ENCODE data around the gene WDR37.
"Not testable (repeated sequence)": the region's sequence is repeated elsewhere in the genome, so short reads cannot be mapped to it uniquely, and the experiment has no call there.

The WDR37 gene

GRCh38 chr10:1044146-1044545, 12.0 kb upstream of the WDR37 start:
- no peak for DNase-seq

- no peak for DNase-seq
Observed at GRCh38 chr10:1044964-1045363, 11.2 kb upstream of the WDR37 start.

DNA sequence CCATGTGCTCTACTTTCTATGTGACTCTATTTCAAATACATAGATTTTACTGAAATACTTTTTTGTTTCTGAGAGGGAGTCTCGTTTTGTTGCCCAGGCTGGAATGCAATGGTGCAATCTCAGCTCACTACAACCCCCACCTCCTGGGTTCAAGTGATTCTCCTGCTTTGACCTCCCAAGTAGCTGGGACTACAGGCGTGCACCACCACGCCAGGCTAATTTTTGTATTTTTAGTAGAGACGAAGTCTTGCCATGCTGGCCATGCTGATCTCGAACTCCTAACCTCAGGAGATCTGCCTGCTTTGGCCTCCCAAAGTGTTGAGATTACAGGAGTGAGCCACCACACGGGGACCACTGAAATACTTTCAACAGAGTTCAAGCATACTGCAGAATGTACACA, 10.8 kb upstream of the WDR37 start:
- no peak for DNase-seq

- no peak for DNase-seq
Observed at GRCh38 chr10:1047937-1048336, 8.2 kb upstream of the WDR37 start.

DNA sequence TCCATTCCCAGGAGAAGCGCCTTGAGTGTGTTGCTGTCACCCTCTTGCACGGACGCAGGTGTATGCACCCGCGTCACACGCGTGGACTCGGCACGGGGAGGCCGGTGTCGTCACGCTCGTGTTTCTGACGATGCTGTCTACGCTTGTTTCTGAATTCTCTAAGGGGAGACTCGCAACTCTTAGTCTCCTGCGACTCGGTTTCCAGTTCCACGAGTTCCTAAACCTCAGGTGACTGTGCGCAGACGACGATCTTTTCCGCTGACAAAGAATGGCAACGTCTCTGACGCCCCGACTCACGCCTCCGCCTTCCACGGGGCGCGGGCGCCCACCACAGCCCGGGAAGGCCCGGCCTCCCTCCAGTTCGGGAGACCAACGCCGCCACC, 7.8 kb upstream of the WDR37 start:
- DNase-seq: no peak

DNA sequence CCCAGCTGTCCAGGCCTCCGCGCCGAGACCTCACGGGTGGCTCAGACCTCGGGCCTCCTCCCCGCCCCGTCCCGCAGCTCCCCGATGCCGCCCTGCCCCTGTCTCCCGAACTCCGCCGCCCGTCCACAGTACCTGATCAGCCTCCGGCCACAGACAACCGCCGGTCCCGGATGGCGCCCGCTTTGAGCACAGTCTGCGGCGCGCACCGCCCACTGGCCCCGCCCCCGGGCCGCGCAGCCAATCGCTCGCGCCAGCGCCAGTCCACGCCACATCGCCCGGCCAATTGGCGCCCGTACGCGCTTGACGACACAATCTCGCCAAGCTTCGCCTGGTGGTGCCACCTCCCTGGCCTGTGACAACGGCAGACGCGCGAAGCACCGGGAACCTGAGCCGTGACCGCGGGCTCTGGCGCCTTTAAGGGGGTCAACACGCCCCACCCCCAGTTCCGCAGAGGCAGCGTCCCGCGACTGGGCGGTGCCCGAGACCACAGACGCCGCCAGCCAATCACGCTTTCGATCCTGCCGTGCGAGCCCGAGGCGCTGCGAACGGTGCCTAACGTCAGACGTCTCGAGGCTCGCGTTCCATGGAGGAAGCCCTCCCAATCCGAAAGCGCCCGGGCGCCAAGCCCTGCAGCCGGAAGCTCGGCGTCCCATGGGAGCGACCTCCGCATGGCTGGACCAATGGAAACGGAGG, 7.3 kb upstream of the WDR37 start, which contains the start of gene IDI1:
TSS of gene IDI1 (minus strand) at position 388 of the 693 bp plus-strand sequence. CDS start at position 272, 116 bp downstream.
- DNase-seq: peak; percentile 97 to 98

DNA sequence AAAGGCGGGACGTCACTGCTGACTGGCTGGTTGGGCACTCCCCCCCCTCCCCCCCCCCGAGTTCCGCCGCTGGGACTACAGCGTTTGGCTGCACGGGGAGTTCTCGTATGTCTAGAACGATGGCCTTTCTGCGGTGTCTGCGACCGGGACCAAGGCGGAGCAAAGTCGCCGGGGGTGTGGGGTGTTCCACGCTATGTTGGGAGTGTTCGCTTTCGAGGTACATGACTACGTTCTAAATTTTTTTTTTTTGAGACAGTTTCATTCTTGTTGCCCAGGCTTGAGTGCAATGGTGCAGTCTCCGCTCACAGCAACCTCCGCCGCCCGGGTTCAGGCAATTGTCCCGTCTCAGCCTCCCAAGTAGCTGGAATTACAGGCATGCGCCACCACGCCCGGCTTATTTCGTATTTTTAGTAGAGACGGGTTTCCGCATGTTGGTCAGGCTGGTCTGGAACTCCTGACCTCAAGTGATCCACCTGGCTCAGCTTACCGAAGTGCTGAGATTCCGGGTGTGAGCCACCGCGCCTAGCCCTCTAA, 6.7 kb upstream of the WDR37 start:
- DNase-seq: no peak

DNA sequence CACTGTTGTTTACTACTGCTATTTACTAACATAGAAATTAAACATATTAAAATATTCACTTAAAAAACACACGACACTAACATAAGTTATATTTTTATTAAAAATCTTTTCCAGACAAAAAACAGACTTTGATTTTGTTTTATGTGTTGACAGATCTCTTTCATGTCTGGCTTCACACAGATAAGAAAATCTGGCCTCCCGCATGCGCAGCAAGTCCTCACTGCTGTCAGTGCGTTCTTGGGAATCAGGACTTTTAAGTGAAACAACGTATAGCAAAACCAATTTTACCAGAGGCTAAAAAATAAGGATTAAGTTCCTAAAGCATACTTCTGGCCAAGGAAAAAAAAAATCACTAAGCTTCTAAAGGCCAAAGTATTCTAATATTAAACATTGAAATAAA, 6.0 kb upstream of the WDR37 start:
- DNase-seq: no peak

DNA sequence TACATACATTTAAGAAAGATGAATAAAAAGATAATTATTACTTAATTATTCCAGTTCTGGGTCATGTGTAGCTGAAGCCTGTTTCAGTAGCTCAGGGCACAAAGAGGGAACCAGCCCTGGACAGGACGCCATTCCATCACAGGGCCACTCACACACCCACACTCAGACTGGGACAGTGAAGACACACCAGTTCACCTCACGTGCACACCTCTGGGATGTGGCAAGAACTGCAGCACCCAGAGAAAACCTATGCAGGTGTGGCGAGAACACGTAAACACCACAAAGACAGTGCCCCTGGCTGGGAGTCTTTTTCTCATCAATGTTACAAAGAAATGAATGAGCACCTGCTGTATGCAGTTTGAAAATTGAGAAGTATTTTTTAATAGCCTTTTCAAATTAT, 5.6 kb upstream of the WDR37 start:
- no peak for DNase-seq

DNA sequence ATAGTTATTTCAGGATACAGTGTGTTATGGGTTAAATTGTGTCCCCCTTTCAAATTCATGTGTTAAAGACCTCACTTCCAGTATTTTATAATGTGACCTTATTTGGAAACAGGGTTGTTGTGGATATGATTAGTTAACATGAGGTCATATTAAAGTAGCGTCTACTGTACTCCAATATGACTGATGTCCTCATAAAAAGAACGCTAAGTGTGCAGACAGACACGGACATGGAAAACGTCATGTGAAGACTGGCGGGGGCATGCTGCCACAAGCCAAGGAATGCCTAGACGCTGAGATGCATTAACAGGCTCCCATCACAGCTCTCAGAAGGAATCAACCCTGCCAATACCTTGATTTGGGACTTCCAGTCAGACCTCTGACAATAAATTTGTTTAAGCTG, 1.5 kb upstream of the WDR37 start:
- DNase-seq: no peak

GRCh38 chr10:1057106-1057657, 997 bp downstream of the WDR37 start:
- DNase-seq: peak; percentile 51 to 75

- no peak for DNase-seq
Observed at GRCh38 chr10:1058017-1058416, 1.8 kb downstream of the WDR37 start.

DNA sequence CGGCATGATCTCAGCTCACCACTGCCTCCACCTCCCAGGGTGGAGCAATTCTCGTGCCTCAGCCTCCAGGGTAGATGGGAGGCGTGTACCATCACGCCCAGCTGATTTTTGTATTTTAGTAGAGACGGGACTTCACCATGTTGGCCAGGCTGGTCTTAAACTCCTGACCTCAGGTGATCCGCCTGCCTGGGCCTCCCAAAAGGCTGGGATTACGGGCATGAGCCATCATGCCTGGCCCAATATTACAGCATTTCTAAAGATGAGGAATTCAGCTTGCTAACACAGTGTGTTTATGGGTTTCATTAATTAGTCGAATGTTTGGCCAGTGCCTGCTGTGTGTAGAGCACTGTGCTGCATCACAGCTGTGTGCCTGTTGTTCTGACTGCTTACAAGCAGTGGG, 3.7 kb downstream of the WDR37 start:
- DNase-seq: no peak

DNA sequence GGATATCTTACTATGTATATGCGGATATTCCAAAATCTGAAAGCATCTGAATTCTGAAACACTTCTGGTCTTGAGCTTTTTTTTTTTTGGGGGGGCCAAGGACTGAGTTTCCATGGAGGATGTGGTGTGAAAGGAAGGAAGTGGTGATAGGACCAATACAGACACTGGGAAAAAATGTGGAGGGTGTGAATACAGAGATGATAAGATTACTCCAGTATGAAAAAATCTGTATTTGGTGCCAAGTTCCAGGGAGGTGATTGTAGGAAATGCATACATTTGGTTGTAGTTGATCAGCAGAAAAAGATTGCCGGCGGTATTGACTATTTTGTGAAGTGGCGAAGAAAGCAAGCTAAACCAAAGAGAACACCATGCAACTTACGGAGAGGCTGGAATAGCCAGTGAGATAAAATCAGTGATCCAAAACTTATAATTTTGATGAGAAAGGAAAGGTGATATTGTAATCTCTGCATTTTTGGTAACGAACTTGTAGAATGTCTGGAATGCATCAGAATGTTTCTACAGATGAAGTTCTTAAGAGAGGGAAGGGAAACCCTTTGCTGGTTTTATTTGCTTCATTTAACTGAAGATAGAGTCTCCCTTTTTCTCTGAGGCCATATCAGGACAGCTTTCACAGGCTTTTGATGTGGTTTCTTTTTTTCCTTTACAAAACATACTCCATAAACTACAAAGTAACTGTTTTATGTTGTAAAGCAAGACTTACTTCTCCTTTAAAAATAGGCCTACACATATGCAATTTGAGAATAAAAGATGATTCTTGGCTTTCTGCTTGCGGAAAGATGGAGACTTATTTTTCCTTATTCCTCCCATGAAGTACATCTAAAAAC, 6.0 kb downstream of the WDR37 start:
- DNase-seq: no peak

GRCh38 chr10:1063232-1063865, 7.2 kb downstream of the WDR37 start:
- DNase-seq: no peak

GRCh38 chr10:1064964-1065247, 8.7 kb downstream of the WDR37 start:
- no peak for DNase-seq

- not testable (repeated sequence) for DNase-seq
Observed at GRCh38 chr10:1066734-1067133, 10.5 kb downstream of the WDR37 start.

DNA sequence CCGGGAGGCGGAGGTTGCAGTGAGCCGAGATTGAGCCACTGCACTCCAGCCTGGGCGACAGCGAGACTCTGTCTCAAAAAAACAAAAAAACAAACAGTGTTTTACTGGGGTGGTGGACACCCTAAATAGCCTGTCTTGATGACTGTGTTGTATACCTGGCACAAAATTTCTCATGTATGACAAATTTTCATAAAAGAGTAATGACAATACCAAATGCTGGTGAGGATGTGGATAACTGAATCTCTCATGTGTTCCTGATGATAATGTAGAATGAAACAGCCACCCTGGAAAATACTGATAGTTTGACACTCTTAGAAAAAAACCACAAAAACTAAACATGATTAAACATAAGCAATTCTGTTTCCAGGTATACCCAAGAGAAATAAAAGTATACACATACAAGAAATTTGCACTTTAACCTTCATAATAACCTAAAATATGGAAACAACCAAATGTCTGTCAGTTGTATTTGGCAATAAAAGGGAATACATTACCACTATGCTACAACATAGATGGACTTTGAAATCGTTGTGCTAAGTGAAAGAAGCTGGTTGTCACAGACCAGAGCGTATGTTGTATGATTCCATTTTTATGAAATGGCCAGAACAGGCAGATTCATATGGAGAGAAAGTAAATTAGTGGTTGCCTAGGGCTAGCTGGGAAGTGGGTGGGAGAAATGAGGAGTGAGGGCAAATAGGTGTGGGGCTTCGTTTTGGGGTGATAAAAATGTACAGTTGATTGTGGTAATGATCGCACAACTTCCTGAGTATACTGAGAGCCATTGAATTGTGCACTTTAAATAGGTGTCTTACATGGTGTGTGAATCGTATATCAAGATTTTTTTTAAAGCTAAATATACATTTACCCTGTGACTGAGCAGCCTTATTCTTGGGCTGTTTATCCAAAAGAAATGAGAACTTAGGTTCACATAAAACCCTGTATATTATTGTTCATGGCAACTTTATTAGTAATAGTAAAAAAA, 12.5 kb downstream of the WDR37 start:
- no peak for DNase-seq

DNA sequence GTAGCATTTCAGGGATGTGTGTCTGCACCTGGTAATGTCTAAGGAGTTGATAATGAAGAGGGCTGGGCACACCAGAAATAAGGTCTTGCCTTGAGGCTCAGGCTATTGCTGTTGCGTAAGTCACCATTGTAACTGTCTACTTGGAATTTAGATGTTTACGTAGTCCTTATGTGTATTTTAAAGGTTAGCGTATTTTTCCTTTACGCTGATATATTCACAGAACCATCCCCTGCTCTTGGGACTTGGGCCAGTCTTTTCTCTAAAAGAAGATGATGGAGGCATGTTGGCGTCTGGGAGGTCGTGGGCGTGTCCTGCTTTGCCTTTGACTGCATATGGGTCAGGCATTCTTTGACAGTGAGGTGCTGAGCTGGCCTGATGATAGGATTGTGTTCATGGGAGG, 14.7 kb downstream of the WDR37 start:
- DNase-seq: no peak

DNA sequence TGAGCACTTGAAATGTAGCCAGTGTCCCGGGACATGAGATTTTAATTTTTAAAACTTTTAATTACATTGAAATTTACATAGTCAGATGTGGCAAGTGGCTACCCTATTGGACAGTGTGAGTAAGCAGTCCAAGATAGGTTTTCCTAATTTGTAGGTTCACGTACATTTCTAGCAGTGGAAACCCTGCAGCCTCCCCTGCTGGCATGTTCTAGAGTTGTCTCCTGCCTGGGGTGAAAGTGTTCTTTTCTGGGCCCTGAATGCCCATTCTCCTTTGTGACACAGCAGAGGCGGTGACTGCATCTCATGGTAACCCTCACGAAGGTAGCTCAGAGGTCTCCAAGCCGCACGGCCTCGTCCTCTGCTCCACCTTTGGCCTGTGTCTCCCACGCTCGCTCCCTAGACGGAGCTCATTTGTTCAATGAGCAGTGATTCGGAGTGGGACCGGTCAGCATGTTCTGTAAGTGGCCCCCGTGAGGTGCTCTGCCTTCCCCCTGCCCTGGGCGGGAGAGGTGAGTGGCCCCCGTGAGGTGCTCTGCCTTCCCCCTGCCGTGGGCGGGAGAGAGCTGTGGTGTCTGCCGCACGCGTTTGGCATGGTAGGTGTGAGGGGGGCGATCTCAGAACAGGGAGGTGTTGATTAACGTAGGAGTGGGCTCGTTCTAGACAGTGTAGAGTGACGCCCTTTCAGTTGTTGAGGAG, 18.0 kb downstream of the WDR37 start:
- no peak for DNase-seq

DNA sequence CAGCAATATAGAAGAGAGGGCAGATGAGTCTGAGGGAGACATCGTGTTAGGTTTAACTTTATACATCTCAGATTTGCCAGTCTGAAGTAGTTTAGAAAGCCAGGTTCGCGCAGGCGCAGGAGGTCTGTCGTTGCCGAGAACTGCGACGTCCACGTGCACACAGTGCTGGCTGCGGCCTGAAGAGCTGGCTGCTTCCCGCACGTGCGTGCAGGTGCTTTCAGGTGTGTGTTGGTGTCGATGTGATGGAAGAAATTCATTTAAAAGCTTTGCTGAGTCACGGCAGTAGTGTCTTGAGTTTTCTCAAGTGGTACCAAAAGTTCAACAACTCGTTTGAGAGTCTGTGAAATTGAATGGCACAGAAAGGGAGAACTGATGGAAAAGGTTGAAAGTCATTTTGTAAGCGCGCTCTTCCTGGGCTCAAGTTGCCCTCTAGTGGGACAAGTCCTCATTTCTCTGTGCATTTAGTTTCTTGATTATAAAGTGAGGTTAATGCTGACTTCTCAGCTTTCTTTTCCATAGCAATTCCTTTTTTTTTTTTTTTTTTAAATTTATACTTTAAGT, 18.6 kb downstream of the WDR37 start:
- DNase-seq: no peak
